H1 (cell line): ENCODE data around the gene AMMECR1L.

Experiments
- CREB1 ChIP-seq: IDR thresholded peaks from 2 replicates; pipeline ENCODE4 v1.6.1; 2012; ENCODE audit warnings: inconsistent platforms
- EP300 ChIP-seq, 2 experiments: IDR thresholded peaks; 1 replicate in 1 of 2; 2 replicates in 1 of 2; pipeline ENCODE4 v1.6.1; 2011 to 2012; ENCODE audit warnings: low read depth in 2 of 2, low read length in 2 of 2, mild to moderate bottlenecking in 2 of 2, borderline replicate concordance in 1 of 2, inconsistent platforms in 1 of 2, moderate library complexity in 1 of 2
- PHF8 ChIP-seq: fragments of 200-600 bp; sonication (generic); conservative IDR thresholded peaks from 2 replicates; pipeline ENCODE4 v1.7.1; 2012; ENCODE audit warnings: low read depth, mild to moderate bottlenecking, inconsistent platforms, low read length, moderate library complexity
- POLR2A ChIP-seq, 2 experiments: IDR thresholded peaks; 1 replicate in 1 of 2; 2 replicates in 1 of 2; pipeline ENCODE4 v1.6.1; 2011; ENCODE audit warnings: low read depth in 2 of 2, low read length in 2 of 2, mild to moderate bottlenecking in 2 of 2; ENCODE audit errors: control extremely low read depth in 1 of 2
- TF ChIP-seq, protein P1 (sequence below), 3 experiments: IDR thresholded peaks; 1 replicate in 2 of 3; 2 replicates in 1 of 3; pipeline versions ENCODE4 v1.5.1 to v1.6.1; 2011; ENCODE audit warnings: low read length in 3 of 3, mild to moderate bottlenecking in 3 of 3, inconsistent platforms in 2 of 3, low read depth in 1 of 3, moderate library complexity in 1 of 3; ENCODE audit not compliant: insufficient read depth in 1 of 3; ENCODE audit errors: control extremely low read depth in 1 of 3
- TF ChIP-seq, protein P2 (sequence below): IDR thresholded peaks from 2 replicates; pipeline ENCODE4 v1.6.1; 2012; ENCODE audit warnings: inconsistent platforms

DNA sequence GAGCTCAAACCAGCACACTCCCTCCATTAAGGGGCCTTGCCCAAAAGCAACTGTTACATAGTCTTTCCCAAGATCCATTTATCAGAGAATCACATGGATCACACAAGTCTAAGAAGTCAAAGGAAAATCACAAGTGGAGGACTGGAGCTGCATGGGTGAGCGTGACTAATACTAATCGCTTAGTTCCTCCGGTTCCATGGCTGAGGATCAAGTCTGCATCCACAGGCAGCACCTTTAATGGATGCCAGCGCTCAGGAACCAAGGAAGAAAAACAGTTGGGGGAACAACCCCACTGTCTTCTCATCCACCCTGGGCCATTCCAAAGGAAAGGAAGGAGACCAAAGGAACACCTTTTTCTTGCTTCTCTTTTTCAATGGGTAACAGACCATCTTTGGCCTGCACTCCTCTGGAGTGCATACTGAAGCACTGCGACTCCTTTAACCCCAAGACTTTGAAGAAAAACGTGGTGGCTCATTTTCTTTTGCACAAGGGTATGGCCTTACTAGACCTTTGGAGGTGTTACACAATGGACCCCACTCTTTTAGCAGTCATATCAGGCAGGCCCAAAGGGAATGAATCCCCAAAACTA, 65.6 kb downstream of the AMMECR1L start:
- TF ChIP-seq, protein P1, sequence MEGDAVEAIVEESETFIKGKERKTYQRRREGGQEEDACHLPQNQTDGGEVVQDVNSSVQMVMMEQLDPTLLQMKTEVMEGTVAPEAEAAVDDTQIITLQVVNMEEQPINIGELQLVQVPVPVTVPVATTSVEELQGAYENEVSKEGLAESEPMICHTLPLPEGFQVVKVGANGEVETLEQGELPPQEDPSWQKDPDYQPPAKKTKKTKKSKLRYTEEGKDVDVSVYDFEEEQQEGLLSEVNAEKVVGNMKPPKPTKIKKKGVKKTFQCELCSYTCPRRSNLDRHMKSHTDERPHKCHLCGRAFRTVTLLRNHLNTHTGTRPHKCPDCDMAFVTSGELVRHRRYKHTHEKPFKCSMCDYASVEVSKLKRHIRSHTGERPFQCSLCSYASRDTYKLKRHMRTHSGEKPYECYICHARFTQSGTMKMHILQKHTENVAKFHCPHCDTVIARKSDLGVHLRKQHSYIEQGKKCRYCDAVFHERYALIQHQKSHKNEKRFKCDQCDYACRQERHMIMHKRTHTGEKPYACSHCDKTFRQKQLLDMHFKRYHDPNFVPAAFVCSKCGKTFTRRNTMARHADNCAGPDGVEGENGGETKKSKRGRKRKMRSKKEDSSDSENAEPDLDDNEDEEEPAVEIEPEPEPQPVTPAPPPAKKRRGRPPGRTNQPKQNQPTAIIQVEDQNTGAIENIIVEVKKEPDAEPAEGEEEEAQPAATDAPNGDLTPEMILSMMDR (IDR thresholded peaks at IDR 0.05; ENCODE audit: control extremely low read depth in 1 of 3, insufficient read depth in 1 of 3, low read depth in 1 of 3, low read length in 3 of 3) = no peak
- TF ChIP-seq CREB1 = no peak
- no peak for TF ChIP-seq POLR2A (IDR thresholded peaks at IDR 0.05; ENCODE audit: control extremely low read depth in 1 of 2, low read depth in 2 of 2, low read length in 2 of 2)
- TF ChIP-seq EP300 (IDR thresholded peaks at IDR 0.05; ENCODE audit: borderline replicate concordance in 1 of 2, low read depth in 2 of 2, low read length in 2 of 2) = no peak
- no peak for TF ChIP-seq PHF8
- TF ChIP-seq, protein P2, sequence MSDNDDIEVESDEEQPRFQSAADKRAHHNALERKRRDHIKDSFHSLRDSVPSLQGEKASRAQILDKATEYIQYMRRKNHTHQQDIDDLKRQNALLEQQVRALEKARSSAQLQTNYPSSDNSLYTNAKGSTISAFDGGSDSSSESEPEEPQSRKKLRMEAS = no peak
